A549 (cell line): Measurements from ENCODE around the gene ASXL2. TPM values are rescaled to one million over a fixed set of nuclear protein-coding genes. Genes with fewer than 3 reads are reported as not detected.

Experiments used
- ATAC-seq, 2 experiments: fragments of 200-7000 bp in 1 of 2; fragments of >200 bp in 1 of 2; cut with Nextera tagmentation in 1 of 2; cut with Tn5 transposase in 1 of 2; 3 replicates each; pipeline versions ENCODE4 v1.8.0 to v1.9.1; 2018 to 2020; ENCODE audit warnings: mild to moderate bottlenecking in 1 of 2, moderate library complexity in 1 of 2
- CTCF ChIA-PET: fragments of 300-600 bp; sonication (Branson Sonifier 250); formaldehyde crosslinking; extraction: SDS; loops from one replicate; lab custom pipeline; 2021; ENCODE audit warnings: antibody characterized with exemption, inconsistent platforms; lab: Yijun Ruan, JAX
- POLR2A ChIA-PET: fragments of 350-600 bp; formaldehyde crosslinking; extraction: SDS; loops from one replicate; lab custom pipeline; 2021; ENCODE audit warnings: antibody characterized with exemption, inconsistent platforms; lab: Yijun Ruan, JAX
- DNase-seq, 2 experiments: peaks; one replicate each; pipeline versions ENCODE4 v3.0.0 to v3.0.0-alpha.2; 2011 to 2016; ENCODE audit warnings: low read depth in 1 of 2, low spot score in 1 of 2
- FAIRE-seq: peaks from 2 replicates; lab custom pipeline; 2011; peaks lifted over from hg19 to GRCh38; lab: Jason Lieb, UNC
- H3K27ac ChIP-seq, 2 experiments: fragments of >200 bp; sonication (Bioruptor Twin); formaldehyde crosslinking; 3 replicates each; pipeline ENCODE4 v1.5.1; 2016 to 2017
- H3K4me1 ChIP-seq: fragments of >200 bp; sonication (Bioruptor Twin); formaldehyde crosslinking; 3 replicates; pipeline ENCODE4 v1.6.1; 2016
- H3K4me2 ChIP-seq: fragments of >200 bp; sonication (Bioruptor Twin); formaldehyde crosslinking; 3 replicates; pipeline ENCODE4 v1.6.1; 2016
- H3K4me3 ChIP-seq: fragments of >200 bp; sonication (Bioruptor Twin); formaldehyde crosslinking; 3 replicates; pipeline ENCODE4 v1.5.1; 2016
- H3K9me3 ChIP-seq: fragments of >200 bp; sonication (Bioruptor Twin); formaldehyde crosslinking; 3 replicates; pipeline ENCODE4 v1.6.1; 2016
- BHLHE40 ChIP-seq: IDR thresholded peaks from 2 replicates; pipeline ENCODE4 v1.6.1; 2012; ENCODE audit warnings: low read depth, low read length, inconsistent platforms
- CBX8 ChIP-seq: fragments of 200-600 bp; sonication (generic); IDR thresholded peaks from 2 replicates; pipeline ENCODE4 v1.6.1; 2016
- CTCF ChIP-seq: fragments of >200 bp; sonication (Bioruptor Twin); formaldehyde crosslinking; IDR thresholded peaks from 3 replicates; pipeline ENCODE4 v1.5.1; 2016
- FOSL2 ChIP-seq, 2 experiments: fragments of 450-650 bp in 1 of 2; fragments of >200 bp in 1 of 2; sonication (Bioruptor Twin) in 1 of 2; formaldehyde crosslinking; IDR thresholded peaks; 2 replicates each; pipeline versions ENCODE4 v1.5.0 to v1.6.1; 2016 to 2020; ENCODE audit warnings: mild to moderate bottlenecking in 1 of 2, moderate library complexity in 1 of 2
- HDAC2 ChIP-seq: fragments of 200-600 bp; sonication (generic); IDR thresholded peaks from 2 replicates; pipeline ENCODE4 v1.6.1; 2016
- HMGXB4 ChIP-seq: fragments of 250-450 bp; sonication (Bioruptor Pico); IDR thresholded peaks from 2 replicates; pipeline ENCODE4 v1.5.0; 2021; ENCODE audit warnings: mild to moderate bottlenecking, moderate library complexity, borderline replicate concordance
- HOXB13 ChIP-seq: fragments of 250-450 bp; sonication (Bioruptor Pico); IDR thresholded peaks from 2 replicates; pipeline ENCODE4 v1.5.0; 2020; ENCODE audit warnings: low read depth, mild to moderate bottlenecking, moderate library complexity
- HOXB5 ChIP-seq: fragments of 250-450 bp; sonication (Bioruptor Pico); IDR thresholded peaks from 2 replicates; pipeline ENCODE4 v1.5.0; 2020; ENCODE audit warnings: mild to moderate bottlenecking, moderate library complexity
- JUN ChIP-seq, 2 experiments: fragments of >200 bp; sonication (Bioruptor Twin); formaldehyde crosslinking; IDR thresholded peaks; 2 replicates in 1 of 2; 3 replicates in 1 of 2; pipeline ENCODE4 v1.6.1; 2016 to 2017
- JUNB ChIP-seq: fragments of >200 bp; sonication (Bioruptor Twin); formaldehyde crosslinking; IDR thresholded peaks from 2 replicates; pipeline ENCODE4 v1.6.1; 2016
- KDM5A ChIP-seq: fragments of 200-600 bp; sonication (generic); IDR thresholded peaks from 2 replicates; pipeline ENCODE4 v1.6.1; 2016; ENCODE audit warnings: antibody characterized with exemption, mild to moderate bottlenecking
- MAZ ChIP-seq: fragments of 150-350 bp; IDR thresholded peaks from 2 replicates; pipeline ENCODE4 v1.6.1; 2014; ENCODE audit warnings: antibody characterized with exemption, low read depth, low read length, borderline replicate concordance
- MYC ChIP-seq: IDR thresholded peaks from 2 replicates; pipeline ENCODE4 v1.6.1; 2012; ENCODE audit warnings: mild to moderate bottlenecking, inconsistent platforms, low read length, improper control_type of control experiment, borderline replicate concordance
- PBX3 ChIP-seq: IDR thresholded peaks from 2 replicates; pipeline ENCODE4 v1.6.1; 2012
- RARB ChIP-seq: fragments of 250-450 bp; sonication (Bioruptor Pico); IDR thresholded peaks from 2 replicates; pipeline ENCODE4 v1.8.0; 2021; ENCODE audit warnings: mild to moderate bottlenecking, moderate library complexity
- TFCP2L1 ChIP-seq: fragments of 250-450 bp; sonication (Bioruptor Pico); IDR thresholded peaks from 2 replicates; pipeline ENCODE4 v1.5.0; 2021; ENCODE audit warnings: mild to moderate bottlenecking
- TP53 ChIP-seq: fragments of 250-450 bp; sonication (Bioruptor Pico); IDR thresholded peaks from 2 replicates; pipeline ENCODE4 v1.5.0; 2021; ENCODE audit warnings: mild to moderate bottlenecking, moderate library complexity
- ZC3H11A ChIP-seq: fragments of 450-650 bp; IDR thresholded peaks from 2 replicates; pipeline ENCODE4 v1.6.1; 2014; ENCODE audit warnings: antibody characterized with exemption, mild to moderate bottlenecking
- ZFP36 ChIP-seq: fragments of 450-650 bp; IDR thresholded peaks from 2 replicates; pipeline ENCODE4 v1.6.1; 2014; ENCODE audit warnings: borderline replicate concordance; ENCODE audit not compliant: partially characterized antibody
- WGBS: methylation state at CpG from one replicate; pipeline ENCODE4 v1.1.6; 2017; ENCODE audit errors: missing lambda C conversion rate; 5-methylcytosine and 5-hydroxymethylcytosine counted together
- polyA plus RNA-seq, 4 experiments: library from polyadenylated mRNA; depleted of rRNA in 3 of 4; stranded (reverse); fragments of >200 nt; fragmentation: RNase III in 1 of 4; extraction: RNeasy Plus Mini Kit Qiagen cat#74134 plus additional on column Dnase treatment in 1 of 4; gene quantifications; 2 replicates in 3 of 4; 3 replicates in 1 of 4; pipeline ENCODE4 v1.2.3, GENCODE V29; 2011 to 2017
- TF ChIP-seq, protein P1 (sequence below): fragments of 150-350 bp; IDR thresholded peaks from 2 replicates; pipeline ENCODE4 v1.6.1; 2014; ENCODE audit warnings: low read depth, mild to moderate bottlenecking, low read length

The ASXL2 gene
- polyA plus RNA-seq, 2 of the 4 experiments (the other 2 are of a cell fraction): 10.3 to 26.4 TPM

DNA sequence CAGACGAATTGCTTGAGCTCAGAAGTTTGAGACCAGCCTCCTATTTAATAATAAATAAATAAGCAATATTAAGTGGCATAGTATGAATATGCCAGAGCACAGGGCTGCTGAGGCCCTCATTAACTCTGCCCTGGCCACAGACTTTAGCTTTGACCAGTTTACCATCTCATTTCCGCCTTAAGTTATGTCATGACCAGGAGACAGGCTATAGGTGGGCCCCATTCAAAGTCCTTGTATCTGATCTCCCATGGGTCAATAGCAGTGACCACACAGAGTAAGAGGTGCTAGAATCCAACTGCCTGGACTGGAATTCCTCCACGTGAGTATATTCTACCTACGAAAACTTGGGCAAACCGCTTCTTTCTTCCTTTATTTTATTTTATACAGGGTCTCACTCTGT is 13.4 kb upstream of the ASXL2 start:
- no peaks in the 10 kb centered on the region for H3K9me3 ChIP-seq
- no peak overlapping the region for H3K27ac ChIP-seq
- POLR2A ChIA-PET: interaction anchor here (1.6 kb wide), 1 partner anchor 13 kb away, joined by 8 read pairs; the partner anchor contains the start of gene ASXL2
- H3K4me1 ChIP-seq: no peaks in the 10 kb centered on the region
- H3K4me2 ChIP-seq: no peak overlapping the region
- H3K4me3 ChIP-seq: no peak overlapping the region
- ATAC-seq (no peak), FAIRE-seq (no peak), DNase-seq (no peak)
- WGBS: 61% methylated on average over 5 of the region's 5 CpGs
- CTCF ChIA-PET: interaction anchor here (0.8 to 2.5 kb wide), 4 partner anchors 10 to 293 kb away, joined by 3 to 6 read pairs (median 4); partner anchors contain the start of gene ASXL2
- TF ChIP-seq HMGXB4 (CRISPR knock-in tag) (no peak), PBX3 (no peak), TFCP2L1 (CRISPR knock-in tag) (no peak), TP53 (CRISPR knock-in tag) (no peak), MYC (no peak), ZC3H11A (no peak), JUN (IDR thresholded peaks at IDR 0.05) (no peak), MAZ (no peak), BHLHE40 (no peak), CBX8 (no peak), KDM5A (no peak), HOXB5 (CRISPR knock-in tag) (no peak), RARB (CRISPR knock-in tag) (no peak), JUNB (no peak), HOXB13 (CRISPR knock-in tag) (no peak), CTCF (no peak), HDAC2 (no peak), ZFP36 (no peak)
- TF ChIP-seq, protein P1, sequence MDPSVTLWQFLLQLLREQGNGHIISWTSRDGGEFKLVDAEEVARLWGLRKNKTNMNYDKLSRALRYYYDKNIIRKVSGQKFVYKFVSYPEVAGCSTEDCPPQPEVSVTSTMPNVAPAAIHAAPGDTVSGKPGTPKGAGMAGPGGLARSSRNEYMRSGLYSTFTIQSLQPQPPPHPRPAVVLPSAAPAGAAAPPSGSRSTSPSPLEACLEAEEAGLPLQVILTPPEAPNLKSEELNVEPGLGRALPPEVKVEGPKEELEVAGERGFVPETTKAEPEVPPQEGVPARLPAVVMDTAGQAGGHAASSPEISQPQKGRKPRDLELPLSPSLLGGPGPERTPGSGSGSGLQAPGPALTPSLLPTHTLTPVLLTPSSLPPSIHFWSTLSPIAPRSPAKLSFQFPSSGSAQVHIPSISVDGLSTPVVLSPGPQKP: no peak
- TF ChIP-seq, all 56 proteins: peak for 0

DNA sequence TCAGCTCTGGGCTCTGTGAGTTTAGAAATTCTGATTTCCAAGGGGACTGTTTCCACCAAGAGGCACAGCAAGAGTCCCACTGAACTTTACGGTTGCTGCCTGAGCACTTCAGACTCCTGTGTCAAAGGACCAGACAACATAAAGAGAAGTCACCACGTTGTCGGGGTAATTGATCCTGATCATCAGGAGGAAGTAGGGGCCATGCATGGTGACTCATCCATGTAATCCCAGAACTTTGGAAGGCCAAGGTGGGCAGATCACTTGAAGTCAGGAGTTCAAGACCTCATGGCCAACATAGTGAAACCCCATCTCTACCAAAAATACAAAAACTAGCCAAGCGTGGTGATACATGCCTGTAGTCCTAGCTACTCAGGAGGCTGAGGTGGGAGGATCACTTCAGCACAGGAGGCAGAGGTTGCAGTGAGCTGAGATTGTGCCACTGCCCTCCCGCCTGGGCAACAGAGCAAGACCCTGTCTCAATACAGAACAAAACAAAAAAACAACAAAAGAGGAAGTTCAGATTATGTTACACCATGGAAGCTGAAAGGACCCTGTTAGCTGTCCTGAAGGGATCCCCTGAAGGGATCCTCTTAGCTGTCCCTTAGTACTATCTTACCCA is 9.4 kb upstream of the ASXL2 start:
- POLR2A ChIA-PET: interaction anchor here (1.2 kb wide), 1 partner anchor 9 kb away, joined by 3 read pairs; the partner anchor contains the start of gene ASXL2
- FAIRE-seq (no peak), DNase-seq (no peak), ATAC-seq (no peak)
- peaks cover 12% of the 10 kb centered on the region for H3K4me1 ChIP-seq
- WGBS: 86% methylated on average over 5 of the region's 5 CpGs
- H3K9me3 ChIP-seq: no peaks in the 10 kb centered on the region
- no peak overlapping the region for H3K4me2 ChIP-seq
- TF ChIP-seq PBX3: no peak
- no peak for TF ChIP-seq FOSL2 (IDR thresholded peaks at IDR 0.05)
- peak; percentile 35; the same call in 1 of the 2 replicates for TF ChIP-seq FOSL2 (CRISPR knock-in tag; IDR thresholded peaks at IDR 0.05)
- TF ChIP-seq CBX8: no peak
- no peak overlapping the region for H3K4me3 ChIP-seq
- H3K27ac ChIP-seq: no peak overlapping the region
- CTCF ChIA-PET: interaction anchor here (0.9 to 2.2 kb wide), 5 partner anchors 9 to 51 kb away, joined by 3 to 6 read pairs (median 4); partner anchors contain the start of gene ASXL2
